IMR-90 (cell line): Measurements from ENCODE around the gene HOXD12. TPM values are rescaled to one million over a fixed set of nuclear protein-coding genes. Genes with fewer than 3 reads are reported as not detected.
A peak's percentile ranks its signal among the peaks of the same experiment; 100 is the strongest.

ENCODE experiments used
- ATAC-seq: fragments of 200-7000 bp; cut with Tn5 transposase; 2 replicates; pipeline ENCODE4 v1.9.1; 2020; ENCODE audit warnings: low read depth, mild to moderate bottlenecking, moderate library complexity
- BruUV-seq: library from RNA; stranded (reverse); fragments of 400-500 nt; replicated peaks from 2 replicates; lab custom pipeline; 2021; lab: Mats Ljungman, UMichigan
- CTCF ChIA-PET: fragments of 300-600 bp; formaldehyde crosslinking; extraction: SDS; loops from one replicate; lab custom pipeline; 2021; ENCODE audit warnings: antibody characterized with exemption; lab: Yijun Ruan, JAX
- POLR2A ChIA-PET: fragments of 300-600 bp; sonication (Branson Sonifier 250); formaldehyde crosslinking; loops from one replicate; lab custom pipeline; 2022; ENCODE audit warnings: antibody characterized with exemption; ENCODE audit not compliant: unreplicated experiment; lab: Charles Lee
- DNase-seq: peaks from one replicate; pipeline ENCODE4 v3.0.0; 2013
- H2AFZ ChIP-seq: replicated peaks from 2 replicates; pipeline ENCODE3; 2013; ENCODE audit warnings: low read length, mild to moderate bottlenecking; ENCODE audit not compliant: poor library complexity
- H2AK5ac ChIP-seq: 2 replicates; pipeline ENCODE4 v1.6.1; 2013; ENCODE audit warnings: low read depth, low read length, inconsistent platforms
- H2AK9ac ChIP-seq: replicated peaks from 2 replicates; pipeline ENCODE3; 2013; ENCODE audit warnings: mild to moderate bottlenecking, low read depth, low read length, moderate library complexity; ENCODE audit not compliant: poor library complexity
- H2BK120ac ChIP-seq: 2 replicates; pipeline ENCODE4 v1.6.1; 2013; ENCODE audit warnings: low read depth, low read length, inconsistent platforms
- H2BK15ac ChIP-seq: 3 replicates; pipeline ENCODE4 v1.6.1; 2013; ENCODE audit warnings: low read depth, low read length, inconsistent platforms
- H2BK20ac ChIP-seq: 2 replicates; pipeline ENCODE4 v1.6.1; 2013; ENCODE audit warnings: low read depth, mild to moderate bottlenecking, inconsistent platforms, low read length, moderate library complexity
- H2BK5ac ChIP-seq: 2 replicates; pipeline ENCODE4 v1.6.1; 2013; ENCODE audit warnings: mild to moderate bottlenecking, low read depth, low read length, inconsistent platforms; ENCODE audit not compliant: poor library complexity, severe bottlenecking
- H3K14ac ChIP-seq: replicated peaks from 2 replicates; pipeline ENCODE4 v1.6.1; 2013; ENCODE audit warnings: low read depth, low read length, inconsistent platforms
- H3K18ac ChIP-seq: 2 replicates; pipeline ENCODE4 v1.6.1; 2013; ENCODE audit warnings: low read depth, low read length, control low read depth
- H3K23ac ChIP-seq: 2 replicates; pipeline ENCODE4 v1.6.1; 2013; ENCODE audit warnings: low read depth, low read length, inconsistent platforms
- H3K27ac ChIP-seq: 2 replicates; pipeline ENCODE4 v1.5.1; 2013; ENCODE audit warnings: mild to moderate bottlenecking, control low read depth, low read length; ENCODE audit not compliant: insufficient read depth
- H3K27me3 ChIP-seq: 2 replicates; pipeline ENCODE4 v1.6.1; 2013; ENCODE audit warnings: low read length; ENCODE audit not compliant: control insufficient read depth, insufficient read depth
- H3K36me3 ChIP-seq: 2 replicates; pipeline ENCODE4 v1.6.1; 2013; ENCODE audit warnings: low read length, mixed read lengths; ENCODE audit not compliant: control insufficient read depth, insufficient read depth
- H3K4ac ChIP-seq: 2 replicates; pipeline ENCODE4 v1.6.1; 2013; ENCODE audit warnings: low read depth, low read length, inconsistent platforms
- H3K4me1 ChIP-seq: 2 replicates; pipeline ENCODE4 v1.6.1; 2013; ENCODE audit warnings: low read length, mixed read lengths; ENCODE audit not compliant: control insufficient read depth, insufficient read depth
- H3K4me2 ChIP-seq: 2 replicates; pipeline ENCODE4 v1.6.1; 2013; ENCODE audit warnings: low read depth, mild to moderate bottlenecking, control low read depth, low read length, moderate library complexity
- H3K4me3 ChIP-seq: 2 replicates; pipeline ENCODE4 v1.5.1; 2013; ENCODE audit warnings: low read depth, mild to moderate bottlenecking, control low read depth, low read length, moderate library complexity; ENCODE audit not compliant: insufficient read depth
- H3K56ac ChIP-seq: 2 replicates; pipeline ENCODE4 v1.6.1; 2013; ENCODE audit warnings: low read length, inconsistent platforms; ENCODE audit not compliant: insufficient read depth; ENCODE audit errors: extremely low read depth
- H3K79me1 ChIP-seq, 2 experiments: 2 replicates each; pipeline ENCODE4 v1.6.1; 2013; ENCODE audit warnings: low read length in 2 of 2, inconsistent platforms in 1 of 2, low read depth in 1 of 2
- H3K9ac ChIP-seq: 2 replicates; pipeline ENCODE4 v1.6.1; 2013; ENCODE audit warnings: low read depth, low read length, control low read depth
- H3K9me1 ChIP-seq: 2 replicates; pipeline ENCODE4 v1.6.1; 2013; ENCODE audit warnings: low read length, inconsistent platforms; ENCODE audit not compliant: insufficient read depth
- H3K9me3 ChIP-seq: 2 replicates; pipeline ENCODE4 v1.6.1; 2013; ENCODE audit warnings: low read length; ENCODE audit not compliant: control insufficient read depth, insufficient read depth
- H4K20me1 ChIP-seq: 2 replicates; pipeline ENCODE4 v1.6.1; 2013; ENCODE audit warnings: low read length, inconsistent platforms; ENCODE audit not compliant: insufficient read depth
- H4K5ac ChIP-seq: 2 replicates; pipeline ENCODE4 v1.6.1; 2013; ENCODE audit warnings: mild to moderate bottlenecking, low read depth, low read length, control low read depth
- H4K8ac ChIP-seq, 2 experiments: 2 replicates each; pipeline ENCODE4 v1.6.1; 2013; ENCODE audit warnings: low read depth in 2 of 2, low read length in 2 of 2, control low read depth in 1 of 2, inconsistent platforms in 1 of 2
- H4K91ac ChIP-seq: 2 replicates; pipeline ENCODE4 v1.6.1; 2013; ENCODE audit warnings: low read depth, low read length, inconsistent platforms; ENCODE audit not compliant: insufficient read depth
- BHLHE40 ChIP-seq: fragments of 150-350 bp; IDR thresholded peaks from 2 replicates; pipeline ENCODE4 v1.6.1; 2016; ENCODE audit warnings: mild to moderate bottlenecking, low read depth, low read length
- CEBPB ChIP-seq: IDR thresholded peaks from 2 replicates; pipeline ENCODE4 v1.6.1; 2012; ENCODE audit warnings: low read depth, low read length, improper control_type of control experiment
- CHD1 ChIP-seq: IDR thresholded peaks from 2 replicates; pipeline ENCODE4 v1.6.1; 2012; ENCODE audit warnings: low read depth, low read length, improper control_type of control experiment
- FOS ChIP-seq: fragments of 150-350 bp; IDR thresholded peaks from 2 replicates; pipeline ENCODE4 v1.6.1; 2016; ENCODE audit warnings: low read depth, low read length
- MAFK ChIP-seq: IDR thresholded peaks from 2 replicates; pipeline ENCODE4 v1.6.1; 2012; ENCODE audit warnings: low read depth, low read length, improper control_type of control experiment
- MAZ ChIP-seq: IDR thresholded peaks from 2 replicates; pipeline ENCODE4 v1.6.1; 2012; ENCODE audit warnings: low read depth, mild to moderate bottlenecking, low read length, improper control_type of control experiment, moderate library complexity, borderline replicate concordance
- NFE2L2 ChIP-seq: fragments of 150-350 bp; IDR thresholded peaks from 2 replicates; pipeline ENCODE4 v1.6.1; 2016; ENCODE audit warnings: low read depth, mild to moderate bottlenecking, low read length
- POLR2A ChIP-seq: IDR thresholded peaks from 2 replicates; pipeline ENCODE4 v1.6.1; 2012; ENCODE audit warnings: mild to moderate bottlenecking, low read depth, low read length
- RAD21 ChIP-seq: IDR thresholded peaks from 2 replicates; pipeline ENCODE4 v1.6.1; 2012; ENCODE audit warnings: low read length, improper control_type of control experiment
- RCOR1 ChIP-seq: IDR thresholded peaks from 2 replicates; pipeline ENCODE4 v1.6.1; 2012; ENCODE audit warnings: mild to moderate bottlenecking, low read length, improper control_type of control experiment; ENCODE audit not compliant: insufficient replicate concordance
- RFX5 ChIP-seq: IDR thresholded peaks from 2 replicates; pipeline ENCODE4 v1.8.0; 2012; ENCODE audit warnings: low read depth, mild to moderate bottlenecking, low read length, moderate library complexity
- WGBS, 2 experiments: methylation state at CpG; one replicate each; pipeline versions ENCODE4 v1.1.5 to v1.1.7; 2013; ENCODE audit warnings: missing lambda C conversion rate in 2 of 2; ENCODE audit not compliant: insufficient read length in 1 of 2; ENCODE audit errors: extremely low coverage in 2 of 2; 5-methylcytosine and 5-hydroxymethylcytosine counted together
- dilution Hi-C: fragments of 300-500 bp; cut with HindIII; formaldehyde crosslinking; loops from one replicate; pipeline ENCODE4 v1.14.3; 2018; ENCODE audit warnings: low sequenced_read_pairs; ENCODE audit not compliant: unreplicated experiment
- in situ Hi-C: fragments of 300-500 bp; cut with MboI; formaldehyde crosslinking; loops from 3 replicates; pipeline ENCODE4 v1.14.3; 2019; ENCODE audit warnings: low sequenced_read_pairs, inconsistent platforms, mixed read lengths
- intact Hi-C: fragments of 100-400 bp; cut with micrococcal nuclease; formaldehyde crosslinking; loops from 2 replicates; pipeline ENCODE4 v1.10.0; 2022
- polyA plus RNA-seq, 3 experiments: library from polyadenylated mRNA; depleted of rRNA; stranded (reverse); fragments of >200 nt; gene quantifications; 2 replicates each; pipeline ENCODE4 v1.2.3, GENCODE V29; 2012; ENCODE audit warnings: low replicate concordance in 1 of 3
- total RNA-seq: library from RNA; depleted of rRNA; stranded (reverse); fragments of >200 nt; gene quantifications from 2 replicates; pipeline ENCODE4 v1.2.3, GENCODE V29; 2012
- TF ChIP-seq, protein P1 (sequence below): conservative IDR thresholded peaks from 2 replicates; pipeline ENCODE4 v1.5.1; 2012; ENCODE audit warnings: mild to moderate bottlenecking, low read depth, low read length, improper control_type of control experiment
- TF ChIP-seq, protein P2 (sequence below): fragments of 150-350 bp; IDR thresholded peaks from 2 replicates; pipeline ENCODE4 v1.6.1; 2017; ENCODE audit warnings: mild to moderate bottlenecking, antibody characterized with exemption, low read length, low read depth
- TF ChIP-seq, protein P3 (sequence below): fragments of 150-350 bp; IDR thresholded peaks from 2 replicates; pipeline ENCODE4 v1.6.1; 2016; ENCODE audit warnings: low read depth, mild to moderate bottlenecking, low read length, moderate library complexity, borderline replicate concordance

Gene HOXD12
- total and polyA plus RNA-seq, 2 of the 4 experiments (the other 2 are of a cell fraction), result not detected

DNA sequence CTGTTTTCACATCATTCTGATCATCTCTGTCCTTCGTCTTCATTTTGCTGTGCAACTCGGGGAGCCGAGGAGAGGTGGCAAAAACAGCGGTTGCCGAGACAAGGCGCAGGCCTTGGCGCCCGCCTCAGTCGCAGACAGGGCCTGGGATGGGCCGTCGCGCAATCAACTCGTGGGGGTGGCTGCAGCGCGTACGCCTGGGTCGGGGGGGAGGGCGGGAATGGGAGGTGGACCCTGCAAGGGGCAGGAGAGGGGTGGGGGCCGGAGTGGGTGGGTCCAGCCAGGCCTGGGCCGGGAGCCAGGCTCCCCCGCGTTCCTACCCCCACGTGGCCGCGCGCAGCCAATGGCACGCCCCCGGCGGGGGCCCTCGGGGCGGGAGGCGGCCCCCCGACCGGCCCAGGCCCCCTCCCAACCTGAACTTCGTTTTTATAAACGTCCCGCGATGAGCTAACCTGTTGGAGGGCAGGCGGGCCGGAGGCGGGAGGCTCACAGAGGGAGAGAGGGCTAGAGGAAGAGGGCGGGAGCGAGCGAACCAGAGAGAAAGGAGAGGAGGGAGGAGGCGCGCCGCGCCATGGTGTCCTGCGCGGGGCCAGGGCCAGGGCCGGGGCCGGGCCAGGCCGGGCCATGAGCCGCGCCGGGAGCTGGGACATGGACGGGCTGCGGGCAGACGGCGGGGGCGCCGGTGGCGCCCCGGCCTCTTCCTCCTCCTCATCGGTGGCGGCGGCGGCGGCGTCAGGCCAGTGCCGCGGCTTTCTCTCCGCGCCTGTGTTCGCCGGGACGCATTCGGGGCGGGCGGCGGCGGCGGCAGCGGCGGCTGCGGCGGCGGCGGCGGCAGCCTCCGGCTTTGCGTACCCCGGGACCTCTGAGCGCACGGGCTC lies 7.1 kb upstream of the HOXD12 start, which contains the start of gene HOXD13:
Gene HOXD13 (plus strand): TSS at position 452 of the 875 bp plus-strand sequence. CDS start 170 bp downstream, at position 622.
- Histone ChIP-seq H3K56ac (no peak within 1 kb of the TSS), H3K14ac (no peak within 1 kb of the TSS), H4K20me1 (no peaks in the 10 kb centered on the region), H2BK15ac (no peak within 1 kb of the TSS), H3K4ac (no peak within 1 kb of the TSS), H2BK20ac (no peak within 1 kb of the TSS), H2AK9ac (no peak within 1 kb of the TSS), H3K4me2 (peak within 1 kb of the TSS; percentile 20; the same call in 1 of the 2 replicates), H3K27me3 (peaks cover 90% of the 10 kb centered on the region), H3K9ac (no peak within 1 kb of the TSS), H3K79me1 (no peaks in the 10 kb centered on the region), H4K91ac (no peak within 1 kb of the TSS), H3K23ac (no peak within 1 kb of the TSS), H4K8ac (no peak within 1 kb of the TSS), H3K9me1 (no peaks in the 10 kb centered on the region), H2AFZ (peak within 1 kb of the TSS; percentile 57), H3K4me1 (peaks cover 3% of the 10 kb centered on the region; the same call in 1 of the 2 replicates), H4K5ac (no peak within 1 kb of the TSS), H2BK120ac (no peak within 1 kb of the TSS), H3K18ac (no peak within 1 kb of the TSS), H3K4me3 (peak within 1 kb of the TSS; percentile 9; the same call in 1 of the 2 replicates), H2BK5ac (no peak within 1 kb of the TSS), H3K36me3 (no peaks in the 10 kb centered on the region), H3K27ac (no peak within 1 kb of the TSS), H3K9me3 (peaks cover 9% of the 10 kb centered on the region), H2AK5ac (no peak within 1 kb of the TSS)
- POLR2A ChIA-PET, result no interaction called here
- no TSS peak for BruUV-seq
- DNase-seq (no peak), ATAC-seq (no peak)
- 0% methylated on average over 18 of the region's 95 CpGs; no CpG with 5 or more reads in 1 of the 2 experiments for WGBS, 2 experiments
- in situ Hi-C loops, result loop anchor here (10.0 to 25.0 kb wide), 4 partner anchors 408 to 1355 kb away; no protein-coding TSS in a partner anchor
- CTCF ChIA-PET, result no interaction called here
- intact Hi-C loops, result loop anchor here (10.0 kb wide), 1 partner anchor 1388 kb away; no protein-coding TSS in a partner anchor
- dilution Hi-C loops, result no loop called here
- TF ChIP-seq BHLHE40 (no peak), RFX5 (no peak), POLR2A (no peak), CEBPB (no peak), NFE2L2 (no peak), RAD21 (no peak), MAFK (no peak), RCOR1 (no peak), MAZ (no peak), CHD1 (no peak), FOS (no peak)
- TF ChIP-seq, protein P1, sequence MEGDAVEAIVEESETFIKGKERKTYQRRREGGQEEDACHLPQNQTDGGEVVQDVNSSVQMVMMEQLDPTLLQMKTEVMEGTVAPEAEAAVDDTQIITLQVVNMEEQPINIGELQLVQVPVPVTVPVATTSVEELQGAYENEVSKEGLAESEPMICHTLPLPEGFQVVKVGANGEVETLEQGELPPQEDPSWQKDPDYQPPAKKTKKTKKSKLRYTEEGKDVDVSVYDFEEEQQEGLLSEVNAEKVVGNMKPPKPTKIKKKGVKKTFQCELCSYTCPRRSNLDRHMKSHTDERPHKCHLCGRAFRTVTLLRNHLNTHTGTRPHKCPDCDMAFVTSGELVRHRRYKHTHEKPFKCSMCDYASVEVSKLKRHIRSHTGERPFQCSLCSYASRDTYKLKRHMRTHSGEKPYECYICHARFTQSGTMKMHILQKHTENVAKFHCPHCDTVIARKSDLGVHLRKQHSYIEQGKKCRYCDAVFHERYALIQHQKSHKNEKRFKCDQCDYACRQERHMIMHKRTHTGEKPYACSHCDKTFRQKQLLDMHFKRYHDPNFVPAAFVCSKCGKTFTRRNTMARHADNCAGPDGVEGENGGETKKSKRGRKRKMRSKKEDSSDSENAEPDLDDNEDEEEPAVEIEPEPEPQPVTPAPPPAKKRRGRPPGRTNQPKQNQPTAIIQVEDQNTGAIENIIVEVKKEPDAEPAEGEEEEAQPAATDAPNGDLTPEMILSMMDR, result no peak
- TF ChIP-seq, protein P2, sequence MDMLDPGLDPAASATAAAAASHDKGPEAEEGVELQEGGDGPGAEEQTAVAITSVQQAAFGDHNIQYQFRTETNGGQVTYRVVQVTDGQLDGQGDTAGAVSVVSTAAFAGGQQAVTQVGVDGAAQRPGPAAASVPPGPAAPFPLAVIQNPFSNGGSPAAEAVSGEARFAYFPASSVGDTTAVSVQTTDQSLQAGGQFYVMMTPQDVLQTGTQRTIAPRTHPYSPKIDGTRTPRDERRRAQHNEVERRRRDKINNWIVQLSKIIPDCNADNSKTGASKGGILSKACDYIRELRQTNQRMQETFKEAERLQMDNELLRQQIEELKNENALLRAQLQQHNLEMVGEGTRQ, result no peak
- TF ChIP-seq, protein P3, sequence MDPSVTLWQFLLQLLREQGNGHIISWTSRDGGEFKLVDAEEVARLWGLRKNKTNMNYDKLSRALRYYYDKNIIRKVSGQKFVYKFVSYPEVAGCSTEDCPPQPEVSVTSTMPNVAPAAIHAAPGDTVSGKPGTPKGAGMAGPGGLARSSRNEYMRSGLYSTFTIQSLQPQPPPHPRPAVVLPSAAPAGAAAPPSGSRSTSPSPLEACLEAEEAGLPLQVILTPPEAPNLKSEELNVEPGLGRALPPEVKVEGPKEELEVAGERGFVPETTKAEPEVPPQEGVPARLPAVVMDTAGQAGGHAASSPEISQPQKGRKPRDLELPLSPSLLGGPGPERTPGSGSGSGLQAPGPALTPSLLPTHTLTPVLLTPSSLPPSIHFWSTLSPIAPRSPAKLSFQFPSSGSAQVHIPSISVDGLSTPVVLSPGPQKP, result no peak
